Neural cell (in vitro differentiated cells): Measurements from ENCODE around the gene MYO6.

Experiments
- CTCF ChIP-seq: fragments of 450-650 bp; IDR thresholded peaks from 2 replicates; pipeline ENCODE4 v1.5.1; 2014; ENCODE audit warnings: antibody characterized with exemption, mild to moderate bottlenecking, moderate library complexity; ENCODE audit not compliant: poor library complexity, severe bottlenecking
- EP300 ChIP-seq: fragments of 450-650 bp; conservative IDR thresholded peaks from 2 replicates; pipeline ENCODE4 v1.6.1; 2014; ENCODE audit warnings: antibody characterized with exemption, mild to moderate bottlenecking, moderate library complexity; ENCODE audit not compliant: poor library complexity, severe bottlenecking
- EZH2 ChIP-seq: fragments of 200-600, 300-800 bp; shearing (Covaris generic), sonication (generic); IDR thresholded peaks from 2 replicates; pipeline ENCODE4 v1.6.1; 2014; ENCODE audit warnings: antibody characterized with exemption, low read length, borderline replicate concordance, mild to moderate bottlenecking; ENCODE audit not compliant: insufficient read depth, poor library complexity, severe bottlenecking
- MXI1 ChIP-seq: fragments of 450-650 bp; conservative IDR thresholded peaks from 2 replicates; pipeline ENCODE4 v1.6.1; 2014; ENCODE audit warnings: antibody characterized with exemption, mild to moderate bottlenecking; ENCODE audit not compliant: poor library complexity, severe bottlenecking
- POLR2AphosphoS5 ChIP-seq: IDR thresholded peaks from 2 replicates; pipeline ENCODE4 v1.6.1; 2012
- RAD21 ChIP-seq: fragments of 450-650 bp; conservative IDR thresholded peaks from 2 replicates; pipeline ENCODE4 v1.6.1; 2014; ENCODE audit warnings: antibody characterized with exemption, mild to moderate bottlenecking, moderate library complexity
- REST ChIP-seq: IDR thresholded peaks from 2 replicates; pipeline ENCODE4 v1.6.1; 2012; ENCODE audit warnings: borderline replicate concordance

DNA sequence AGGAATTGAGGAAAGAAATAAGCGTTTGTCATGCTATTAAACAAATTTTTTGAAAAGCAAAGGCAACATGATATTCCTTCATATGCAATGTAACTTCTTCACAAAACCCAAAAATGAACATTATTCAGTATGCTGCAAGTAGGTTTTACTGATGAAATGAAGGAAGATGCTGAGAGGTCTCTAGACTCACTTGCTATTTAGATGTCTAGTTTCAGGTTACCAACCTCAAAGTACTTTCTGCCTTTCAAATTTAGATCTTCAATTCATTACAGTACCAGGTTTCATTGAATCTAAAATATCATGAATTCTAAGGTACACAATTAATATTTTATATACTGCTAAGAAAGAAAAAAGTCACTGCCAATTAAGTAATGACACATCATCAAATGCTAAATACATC lies 39.9 kb downstream of the MYO6 start:
- TF ChIP-seq CTCF (no peak), EP300 (no peak), MXI1 (no peak), POLR2AphosphoS5 (no peak), REST (no peak), EZH2 (no peak), RAD21 (no peak)
